Measurements from ENCODE around the gene MPG.

The MPG gene

DNA sequence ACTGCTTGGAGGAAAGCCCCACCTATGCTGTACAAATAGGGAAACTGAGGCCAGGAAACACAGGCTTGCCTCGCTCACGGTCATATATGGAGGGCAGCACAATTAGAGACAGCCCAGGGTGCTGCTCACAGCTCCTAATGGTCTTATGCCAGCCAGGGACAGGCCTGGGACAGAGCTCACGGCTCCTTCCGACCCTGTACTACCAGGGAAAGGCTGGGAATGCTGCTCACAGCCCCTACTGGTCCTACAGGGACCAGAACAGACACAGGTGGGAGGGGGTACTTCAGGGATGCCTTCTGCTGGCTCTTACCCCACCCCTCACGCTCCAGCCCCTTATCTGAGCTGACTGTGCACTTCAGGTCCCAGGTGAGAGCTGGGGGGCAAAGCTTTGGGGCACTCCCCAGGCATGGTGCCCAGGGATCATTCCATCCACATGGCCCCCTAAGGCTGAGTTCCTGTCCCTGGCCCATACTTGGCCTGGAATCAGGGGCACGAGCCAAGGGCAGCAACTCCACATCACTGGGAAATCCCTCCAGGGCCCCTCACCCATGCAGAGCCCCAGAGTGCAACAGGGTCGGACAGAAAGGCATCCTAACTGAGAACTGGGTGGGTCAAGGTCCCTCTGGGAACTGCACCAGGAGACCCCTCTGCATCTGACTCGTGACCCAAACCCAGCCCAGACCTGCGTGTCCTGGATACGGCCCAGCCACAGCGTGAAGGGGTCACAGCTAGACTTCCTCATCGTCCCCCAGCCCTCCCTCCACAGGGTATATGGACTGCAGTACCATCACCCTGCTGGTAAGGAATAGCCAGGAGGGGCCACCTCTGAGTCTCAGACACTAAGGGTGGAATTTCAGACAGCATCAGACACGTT, 11.5 kb upstream of the MPG start:
- DNase-seq (ENCODE audit: low spot score), result no peak

DNA sequence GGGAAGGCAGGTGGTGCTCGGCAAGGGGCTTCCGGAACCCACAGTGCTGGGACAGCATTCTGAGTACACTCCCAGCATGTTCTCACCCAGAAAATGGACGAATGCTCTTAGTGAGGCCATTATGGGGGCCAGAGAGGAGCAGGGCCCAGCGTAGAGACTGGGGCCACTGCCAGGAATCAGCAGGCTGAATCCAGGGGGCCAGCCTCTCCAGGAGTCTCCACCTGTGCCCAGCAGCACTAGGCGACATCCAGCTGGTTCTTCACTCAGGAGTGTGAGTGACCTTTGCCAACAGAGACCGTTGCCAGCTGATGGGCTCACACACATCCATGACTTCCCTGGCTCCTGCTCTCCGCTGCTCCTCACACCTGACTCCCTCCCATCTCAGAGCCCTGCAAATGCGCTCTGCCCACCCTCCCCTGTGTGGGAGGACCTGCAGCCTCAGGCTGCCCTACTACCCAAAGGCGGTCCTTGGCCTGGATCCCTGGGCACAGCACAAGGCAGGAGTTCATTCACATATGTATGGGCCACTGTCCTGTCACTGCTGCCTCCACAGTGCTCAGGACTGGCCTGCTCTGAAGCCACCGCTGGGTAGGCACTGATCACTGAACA, 10.7 kb upstream of the MPG start:
- no peak for DNase-seq (ENCODE audit: low spot score)

DNA sequence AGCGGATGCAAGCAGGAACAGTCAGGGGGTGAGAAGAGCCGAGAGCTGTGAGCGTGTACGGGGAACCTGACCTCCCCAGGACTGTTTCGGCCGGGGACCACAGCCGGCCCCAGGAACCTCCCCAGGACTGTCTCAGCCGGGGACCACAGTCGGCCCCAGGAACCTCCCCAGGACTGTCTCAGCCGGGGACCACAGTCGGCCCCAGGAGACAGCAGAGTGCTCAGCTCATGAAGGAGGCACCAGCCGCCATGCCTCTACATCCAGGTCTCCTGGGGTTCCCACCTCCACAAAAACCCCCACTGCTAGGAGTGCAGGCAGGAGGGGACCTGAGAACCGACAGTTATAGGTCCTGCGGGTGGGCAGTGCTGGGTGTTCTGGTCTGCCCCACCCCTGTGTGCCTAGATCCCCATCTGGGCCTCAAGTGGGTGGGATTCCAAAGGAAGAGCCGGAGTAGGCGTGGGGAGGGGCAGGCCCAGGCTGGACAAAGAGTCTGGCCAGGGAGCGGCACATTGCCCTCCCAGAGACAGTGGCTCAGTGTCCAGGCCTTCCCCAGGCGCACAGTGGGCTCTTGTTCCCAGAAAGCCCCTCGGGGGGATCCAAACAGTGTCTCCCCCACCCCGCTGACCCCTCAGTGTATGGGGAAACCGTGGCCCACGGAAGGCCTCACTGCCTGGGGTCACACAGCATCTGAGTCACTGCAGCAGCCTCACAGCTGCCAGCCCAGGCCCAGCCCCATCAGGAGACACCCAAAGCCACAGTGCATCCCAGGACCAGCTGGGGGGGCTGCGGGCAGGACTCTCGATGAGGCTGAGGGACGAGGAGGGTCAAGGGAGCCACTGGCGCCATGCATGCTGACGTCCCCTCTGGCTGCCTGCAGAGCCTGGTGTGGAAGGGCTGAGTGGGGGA, 9.9 kb upstream of the MPG start:
- no peak for DNase-seq (ENCODE audit: low spot score)

DNA sequence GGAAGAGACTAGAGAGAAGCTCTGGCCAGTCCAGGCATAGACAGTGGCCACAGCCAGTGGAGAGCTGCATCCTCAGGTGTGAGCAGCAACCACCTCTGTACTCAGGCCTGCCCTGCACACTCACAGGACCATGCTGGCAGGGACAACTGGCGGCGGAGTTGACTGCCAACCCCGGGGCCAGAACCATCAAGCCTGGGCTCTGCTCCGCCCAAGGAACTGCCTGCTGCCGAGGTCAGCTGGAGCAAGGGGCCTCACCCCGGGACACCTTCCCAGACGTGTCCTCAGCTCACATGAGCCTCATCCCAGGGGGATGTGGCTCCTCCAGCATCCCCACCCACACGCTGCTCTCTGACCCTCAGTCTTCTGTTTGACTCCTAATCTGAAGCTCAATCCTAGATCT, 8.8 kb upstream of the MPG start:
- no peak for DNase-seq (ENCODE audit: low spot score)

DNA sequence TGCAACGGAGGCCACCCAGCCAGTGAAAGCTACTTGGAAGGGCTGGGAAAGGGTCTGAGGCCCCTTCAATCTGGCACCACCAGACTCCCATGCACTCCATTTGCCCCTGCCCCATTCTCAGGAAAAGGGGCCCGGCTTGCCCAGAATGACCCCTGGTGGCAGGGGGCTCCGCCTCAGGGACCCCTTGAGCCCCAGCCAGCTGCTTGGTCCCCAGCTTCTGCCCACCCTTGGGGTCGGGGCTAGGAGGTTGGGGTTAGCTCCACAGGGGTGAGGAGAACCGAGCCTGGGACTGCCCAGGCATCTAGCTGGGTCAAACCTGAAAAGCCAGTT, 6.8 kb upstream of the MPG start:
- no peak for DNase-seq (ENCODE audit: low spot score)

DNA sequence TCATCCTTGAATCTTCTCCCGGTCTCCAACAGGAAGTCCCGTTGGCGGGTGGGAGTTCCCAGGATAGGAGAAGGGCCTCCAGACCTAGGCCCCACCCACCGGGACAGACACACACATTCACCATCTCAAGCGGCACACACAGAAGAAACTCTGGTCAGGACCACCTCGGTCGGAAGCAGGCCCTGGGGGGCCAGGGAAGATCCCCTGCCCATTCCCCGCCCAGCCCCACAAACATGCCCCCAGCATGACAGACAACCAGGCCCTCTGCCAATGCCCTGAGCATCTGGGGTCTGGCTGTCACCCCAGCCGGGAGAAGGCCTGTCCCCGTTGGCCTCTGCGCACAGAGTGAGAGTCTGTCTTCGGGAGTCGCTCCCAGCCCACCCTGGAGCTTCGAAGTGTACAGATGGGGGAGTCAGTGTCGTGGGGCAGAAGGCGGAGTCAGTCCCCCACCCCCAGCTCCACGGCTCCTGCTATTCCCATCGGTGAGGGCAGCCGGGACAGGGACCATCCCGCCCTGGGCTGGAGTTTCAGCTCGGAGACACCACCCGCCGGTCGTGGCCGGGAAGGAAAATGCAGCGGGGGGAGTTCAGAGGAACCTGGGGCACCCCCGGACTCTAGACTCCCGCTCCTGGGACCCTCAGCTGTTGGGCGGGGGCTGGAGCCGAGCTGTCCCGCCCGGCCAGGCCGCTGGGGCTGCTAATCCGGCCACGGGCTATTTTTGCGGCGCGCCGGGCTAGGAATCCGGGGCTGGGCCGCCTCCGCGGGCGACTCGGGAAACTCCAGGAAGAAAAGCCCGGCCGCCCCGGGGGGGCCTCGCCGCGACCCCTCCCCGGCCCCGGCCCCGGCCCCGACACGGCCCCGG, 6.3 kb upstream of the MPG start:
- no peak for DNase-seq (ENCODE audit: low spot score)

DNA sequence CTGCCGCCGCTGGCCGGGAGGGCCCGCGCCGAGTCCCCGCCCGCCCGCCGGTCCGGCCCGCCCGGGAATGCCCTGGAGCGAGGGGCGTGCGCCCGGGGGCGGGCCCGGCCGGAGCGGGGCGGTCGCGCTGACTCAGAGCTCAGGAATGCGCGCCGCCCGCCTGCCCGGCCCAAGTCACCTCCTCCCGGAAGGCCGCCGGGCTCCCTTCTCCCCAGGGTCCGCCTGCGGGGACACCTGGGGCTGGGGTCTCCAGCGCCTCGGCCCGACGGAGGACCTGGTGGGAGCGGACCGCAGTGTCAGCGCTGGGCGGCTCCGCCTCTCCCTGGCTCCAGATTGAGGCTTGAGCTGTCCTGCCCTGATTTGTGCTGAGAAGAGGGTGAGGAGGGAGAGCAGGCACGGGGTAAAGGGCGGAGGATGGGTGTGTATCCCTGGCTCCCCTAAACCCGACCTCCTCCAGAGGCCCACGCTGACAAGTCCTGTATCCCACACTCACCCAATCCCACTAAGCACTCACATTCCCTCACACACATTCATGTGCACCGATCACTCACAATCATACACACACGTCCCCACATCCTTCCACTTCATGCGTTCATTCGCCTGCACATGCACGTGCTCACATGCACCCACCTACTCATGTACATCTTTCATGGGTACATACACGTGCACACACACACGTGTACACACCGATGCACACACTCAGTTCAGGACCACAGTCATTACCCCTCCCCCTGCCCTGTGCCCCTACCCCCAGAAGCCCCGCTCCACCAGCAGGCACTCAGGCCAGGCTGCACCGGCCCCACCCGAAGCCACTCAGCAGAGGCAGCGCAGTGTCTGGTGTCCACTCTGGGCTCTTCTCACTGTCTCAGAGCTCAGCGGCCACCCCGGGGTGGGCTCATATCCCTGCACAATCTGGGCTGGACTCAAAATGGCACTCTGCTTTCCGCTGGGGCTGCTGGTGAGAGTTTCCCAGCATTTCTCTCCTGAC, 5.2 kb upstream of the MPG start, which contains the start of gene RHBDF1:
RHBDF1 (minus strand) TSS at position 71 of the 988 bp plus-strand sequence. CDS start 7,616 bp downstream, outside the sequence.
- no peak for DNase-seq (ENCODE audit: low spot score)

DNA sequence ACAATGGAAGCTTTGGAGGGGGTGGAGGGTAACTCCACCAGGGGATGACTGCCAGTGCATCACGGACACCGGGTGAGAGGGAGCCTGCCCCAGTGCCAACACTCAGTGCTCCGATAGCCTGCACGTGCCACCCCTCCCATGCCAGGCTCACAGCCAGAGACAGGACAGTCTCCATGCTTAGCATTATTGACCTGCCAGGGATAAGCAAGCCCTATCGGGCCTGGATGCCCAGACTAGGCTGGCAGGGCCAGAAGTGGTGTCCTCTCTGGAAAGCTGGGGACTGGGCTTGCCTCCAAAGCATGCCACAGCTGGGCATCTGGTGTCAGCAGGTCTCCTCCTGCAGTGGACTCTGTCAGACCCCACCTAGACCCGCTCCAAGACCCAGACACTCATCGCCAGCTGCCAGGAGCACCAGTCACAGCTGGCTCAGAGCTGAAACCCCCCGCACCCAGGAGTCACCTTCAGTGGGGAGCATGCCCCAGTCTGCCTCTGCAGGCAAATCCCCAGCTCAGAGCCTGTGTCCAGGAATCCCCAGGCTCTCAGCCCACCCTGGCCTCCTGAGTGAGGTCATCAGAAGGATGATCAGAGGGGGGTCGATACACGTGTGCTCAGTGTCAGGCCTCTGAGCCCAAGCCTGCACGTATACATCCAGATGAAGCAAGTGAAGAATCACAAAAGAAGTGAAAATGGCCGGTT, 3.8 kb upstream of the MPG start:
- no peak for DNase-seq (ENCODE audit: low spot score)

DNA sequence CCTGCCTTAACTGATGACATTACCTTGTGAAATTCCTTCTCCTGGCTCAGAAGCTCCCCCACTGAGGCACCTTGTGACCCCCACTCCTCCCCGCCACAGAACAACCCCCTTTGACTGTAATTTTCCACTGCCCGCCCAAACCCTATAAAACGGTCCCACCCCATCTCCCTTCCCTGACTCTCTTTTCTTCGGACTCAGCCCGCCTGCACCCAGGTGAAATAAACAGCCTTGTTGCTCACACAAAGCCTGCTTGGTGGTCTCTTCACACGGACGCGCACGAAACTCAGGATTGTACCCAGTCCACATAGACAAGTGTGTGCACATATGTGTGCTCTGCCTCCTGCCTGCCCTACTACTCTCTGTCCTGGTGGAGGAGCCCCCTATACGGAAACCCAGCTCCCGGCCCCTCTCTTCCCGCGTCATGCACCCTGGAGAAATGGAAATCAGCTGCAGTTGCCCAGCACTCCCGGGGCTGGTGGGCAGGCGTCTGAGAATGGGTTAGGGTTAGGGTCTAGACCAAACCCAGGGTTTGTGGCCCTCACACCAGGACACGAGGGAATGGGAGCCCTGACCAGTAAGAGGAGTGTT, 3.2 kb upstream of the MPG start:
- no peak for DNase-seq (ENCODE audit: low spot score)

DNA sequence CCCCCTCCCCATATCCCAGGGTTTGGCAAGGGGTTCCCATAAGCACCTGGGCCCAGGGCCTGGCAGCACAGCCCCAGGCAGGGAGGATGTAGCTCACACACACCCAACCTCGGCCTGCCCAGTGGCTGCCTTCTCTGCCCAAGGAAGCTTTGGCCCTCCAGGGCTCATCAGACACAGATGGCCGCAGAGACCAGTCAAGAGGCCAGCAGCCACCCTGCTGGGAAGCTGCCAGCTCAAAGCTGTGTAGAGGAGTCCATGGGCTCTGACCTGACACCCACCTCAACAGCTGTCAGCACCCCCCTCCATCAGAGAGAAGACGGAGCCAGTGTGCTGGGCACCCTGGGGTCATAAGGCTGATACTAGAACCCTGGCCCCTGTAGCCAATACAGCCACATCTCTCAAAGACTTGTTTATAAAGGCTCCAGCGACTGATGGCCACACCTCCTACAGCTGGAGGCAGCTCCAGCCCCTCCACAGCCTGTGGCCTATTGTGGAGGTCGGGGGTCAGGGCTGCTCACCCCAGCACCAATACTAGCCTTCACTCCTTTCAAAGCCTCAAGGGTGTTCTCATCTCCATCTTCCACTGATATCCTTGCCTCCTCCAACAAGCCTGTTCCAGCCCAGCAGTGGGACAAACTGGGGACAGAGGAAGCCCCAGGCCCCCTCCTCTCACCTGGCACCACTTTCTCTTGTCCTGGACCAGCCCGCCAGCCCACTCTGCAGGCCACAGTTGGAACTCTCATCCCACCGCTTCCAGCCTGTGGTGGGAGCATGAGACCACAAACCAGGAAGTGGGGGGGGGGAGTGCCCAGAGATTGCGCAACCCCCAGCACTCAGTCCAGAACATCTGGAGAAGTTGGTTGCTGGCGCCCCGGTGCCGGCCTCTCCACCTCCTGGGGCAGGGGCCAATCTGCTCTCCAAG, 2.2 kb upstream of the MPG start:
- DNase-seq (ENCODE audit: low spot score), result no peak

DNA sequence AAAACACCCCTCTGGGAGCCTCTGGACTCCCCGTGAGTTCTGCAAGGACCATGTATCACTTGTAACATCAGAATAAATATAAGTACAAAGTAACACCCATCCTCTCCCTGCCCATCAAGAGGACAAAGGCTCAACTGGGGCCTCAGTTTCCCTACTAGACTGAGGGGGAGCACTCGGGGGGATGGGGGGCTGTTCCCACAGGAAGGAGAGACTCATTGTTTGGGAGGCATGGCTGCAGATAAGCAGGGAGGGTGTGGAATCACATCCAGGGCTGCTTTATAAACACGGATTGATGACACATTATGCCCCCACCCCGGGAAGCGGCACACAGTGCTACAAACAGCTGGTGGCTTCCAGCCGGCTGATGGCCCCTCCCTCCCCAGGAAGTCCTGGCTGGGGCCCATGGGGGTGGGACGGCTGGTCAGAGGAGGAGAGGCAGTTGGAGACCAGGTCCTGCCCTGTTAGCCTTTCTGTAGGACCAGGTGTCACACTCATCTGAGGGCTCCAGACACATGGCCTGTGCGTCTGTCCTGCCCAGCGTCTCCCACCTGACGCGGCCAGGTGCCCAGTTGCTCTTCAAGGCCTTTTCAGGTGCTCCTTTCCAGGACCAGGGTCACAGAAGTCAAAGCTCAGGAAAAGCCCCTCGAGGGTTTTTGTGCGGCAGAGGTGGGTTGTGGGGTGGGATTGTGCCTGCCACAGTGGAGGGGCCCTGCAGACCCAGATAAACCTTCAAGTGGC, 1.3 kb upstream of the MPG start:
- DNase-seq (ENCODE audit: low spot score), result no peak

DNA sequence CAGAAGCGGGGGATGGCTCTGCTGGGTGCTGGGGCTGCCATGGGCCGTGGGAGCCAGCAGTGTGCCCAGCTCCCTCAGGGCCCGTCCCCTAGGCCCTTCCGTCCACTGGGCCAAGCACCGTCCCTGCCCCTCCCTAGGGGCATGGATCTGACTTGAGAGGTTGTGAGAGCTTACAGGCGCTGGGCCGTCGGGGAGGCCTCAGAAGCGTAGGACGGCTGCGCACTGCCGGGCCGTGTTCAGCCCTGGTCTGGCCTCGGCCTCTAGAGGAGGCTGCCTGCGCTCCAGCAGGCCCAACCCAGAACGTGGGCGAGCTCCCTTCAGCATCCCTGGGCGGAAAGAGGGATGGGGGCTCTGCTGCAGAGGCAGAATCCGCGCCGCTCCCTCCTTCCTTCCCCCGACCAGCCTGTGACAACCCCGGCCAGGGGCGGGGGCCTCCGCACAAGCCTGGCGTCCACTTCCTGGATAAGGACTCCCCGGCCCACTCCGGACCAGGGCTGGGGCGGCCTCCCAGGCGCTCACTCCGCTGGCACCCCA, 685 bp upstream of the MPG start:
- peak; percentile 10 for DNase-seq (ENCODE audit: low spot score)

DNA sequence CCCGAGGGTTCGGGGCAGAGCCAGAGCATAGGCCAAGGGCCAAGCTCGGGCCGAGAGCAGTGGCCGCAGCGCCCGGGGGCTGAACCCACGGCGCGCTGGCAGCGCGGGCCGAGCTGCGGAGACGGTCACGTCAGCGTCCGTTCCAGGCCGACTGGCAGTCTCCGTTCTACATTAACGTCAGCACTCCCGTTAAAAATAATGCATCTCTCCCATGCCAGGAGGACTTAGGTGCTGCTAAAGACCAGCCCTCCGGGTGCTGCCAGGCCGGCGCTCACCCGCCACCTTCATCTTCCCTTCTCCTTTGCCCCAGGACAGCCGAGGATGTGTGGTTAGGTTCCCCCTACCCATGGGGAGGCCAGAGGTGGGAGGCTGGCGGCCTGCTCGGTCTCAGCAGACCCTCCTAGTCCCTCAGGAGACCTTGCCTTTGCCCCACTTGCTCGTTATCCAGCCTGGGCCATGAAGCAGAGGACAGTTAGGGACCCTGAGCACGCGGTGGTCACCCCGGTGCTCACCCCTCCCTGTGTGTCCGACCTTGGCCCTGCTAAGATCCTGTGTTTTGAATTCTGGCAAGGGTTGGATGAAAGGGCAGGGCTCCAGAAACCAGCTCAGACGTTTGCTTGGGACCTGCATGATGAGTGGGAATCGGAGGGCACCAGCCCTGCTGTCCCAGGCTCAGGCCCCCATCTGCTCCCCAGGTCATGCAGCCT, 572 bp downstream of the MPG start:
- no peak for DNase-seq (ENCODE audit: low spot score)

DNA sequence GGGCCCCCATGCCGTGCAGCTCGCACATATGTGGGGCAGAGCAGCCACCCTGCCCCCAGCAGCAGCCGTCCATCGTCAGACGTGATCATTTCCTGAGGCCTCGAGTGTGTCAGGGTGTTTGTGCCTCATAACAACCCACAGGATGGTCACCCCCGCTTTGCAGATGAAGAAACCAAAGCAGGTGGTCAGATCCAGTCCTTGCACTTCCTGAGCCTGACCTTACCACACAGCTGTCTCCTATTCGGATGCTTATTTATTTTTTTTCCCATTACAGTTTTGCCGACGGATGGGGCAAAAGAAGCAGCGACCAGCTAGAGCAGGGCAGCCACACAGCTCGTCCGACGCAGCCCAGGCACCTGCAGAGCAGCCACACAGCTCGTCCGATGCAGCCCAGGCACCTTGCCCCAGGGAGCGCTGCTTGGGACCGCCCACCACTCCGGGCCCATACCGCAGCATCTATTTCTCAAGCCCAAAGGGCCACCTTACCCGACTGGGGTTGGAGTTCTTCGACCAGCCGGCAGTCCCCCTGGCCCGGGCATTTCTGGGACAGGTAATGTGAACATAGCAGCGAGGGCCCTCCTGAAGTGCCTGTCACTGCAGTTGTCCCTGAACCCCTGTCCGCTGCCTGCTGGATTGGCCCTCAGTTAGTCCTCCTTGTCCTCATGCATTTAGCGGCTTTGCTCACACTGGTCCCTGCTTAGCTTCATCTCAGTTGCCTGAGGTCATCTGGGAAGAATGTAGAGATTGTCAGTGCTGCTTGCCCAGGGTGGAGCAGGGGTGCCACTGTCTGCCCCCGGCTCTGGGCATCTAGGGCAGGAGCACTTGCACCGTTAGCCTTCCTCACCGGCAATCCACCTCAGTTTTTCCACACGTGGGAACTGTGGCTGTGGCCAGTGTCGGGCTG, 1.4 kb downstream of the MPG start:
- no peak for DNase-seq (ENCODE audit: low spot score)

DNA sequence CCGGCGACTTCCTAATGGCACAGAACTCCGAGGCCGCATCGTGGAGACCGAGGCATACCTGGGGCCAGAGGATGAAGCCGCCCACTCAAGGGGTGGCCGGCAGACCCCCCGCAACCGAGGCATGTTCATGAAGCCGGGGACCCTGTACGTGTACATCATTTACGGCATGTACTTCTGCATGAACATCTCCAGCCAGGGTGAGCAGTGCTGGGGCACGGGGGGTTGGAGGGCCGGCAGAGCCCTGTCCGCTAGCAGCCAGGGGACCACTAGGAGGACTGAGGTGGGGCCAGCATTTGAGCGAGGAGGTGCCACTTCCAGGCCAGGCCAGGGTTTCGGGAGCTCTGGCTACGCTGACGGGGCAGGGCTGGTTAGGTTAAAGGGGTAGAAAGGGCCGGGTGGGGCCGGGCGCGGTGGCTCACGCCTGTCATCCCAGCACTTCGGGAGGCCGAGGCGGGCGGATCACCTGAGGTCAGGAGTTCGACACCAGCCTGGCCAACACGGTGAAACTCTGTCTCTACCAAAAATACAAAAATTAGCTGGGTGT, 5.1 kb downstream of the MPG start:
- no peak for DNase-seq (ENCODE audit: low spot score)

Measured in CD4-positive, alpha-beta T cell treated with Interleukin-2 at 100 ng/mL for 4 hours (primary cell).